OCI-LY3 (cell line): ENCODE results near the gene CADPS.

Experiments
- EZH2phosphoT487 ChIP-seq: fragments of 200-600 bp; shearing (Covaris generic); IDR thresholded peaks from 2 replicates; pipeline ENCODE4 v1.6.1; 2018; ENCODE audit warnings: antibody characterized with exemption, mixed run types, low read depth
- TF ChIP-seq, protein P1 (sequence below): fragments of 200-600, 300-600 bp; sonication (generic); IDR thresholded peaks from 2 replicates; pipeline ENCODE4 v1.5.1; 2014; ENCODE audit warnings: antibody characterized with exemption, low read length, low read depth

- TF ChIP-seq, protein P1, sequence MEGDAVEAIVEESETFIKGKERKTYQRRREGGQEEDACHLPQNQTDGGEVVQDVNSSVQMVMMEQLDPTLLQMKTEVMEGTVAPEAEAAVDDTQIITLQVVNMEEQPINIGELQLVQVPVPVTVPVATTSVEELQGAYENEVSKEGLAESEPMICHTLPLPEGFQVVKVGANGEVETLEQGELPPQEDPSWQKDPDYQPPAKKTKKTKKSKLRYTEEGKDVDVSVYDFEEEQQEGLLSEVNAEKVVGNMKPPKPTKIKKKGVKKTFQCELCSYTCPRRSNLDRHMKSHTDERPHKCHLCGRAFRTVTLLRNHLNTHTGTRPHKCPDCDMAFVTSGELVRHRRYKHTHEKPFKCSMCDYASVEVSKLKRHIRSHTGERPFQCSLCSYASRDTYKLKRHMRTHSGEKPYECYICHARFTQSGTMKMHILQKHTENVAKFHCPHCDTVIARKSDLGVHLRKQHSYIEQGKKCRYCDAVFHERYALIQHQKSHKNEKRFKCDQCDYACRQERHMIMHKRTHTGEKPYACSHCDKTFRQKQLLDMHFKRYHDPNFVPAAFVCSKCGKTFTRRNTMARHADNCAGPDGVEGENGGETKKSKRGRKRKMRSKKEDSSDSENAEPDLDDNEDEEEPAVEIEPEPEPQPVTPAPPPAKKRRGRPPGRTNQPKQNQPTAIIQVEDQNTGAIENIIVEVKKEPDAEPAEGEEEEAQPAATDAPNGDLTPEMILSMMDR: no peak
- TF ChIP-seq EZH2phosphoT487: no peak
Measured at GRCh38 chr3:62805106-62805505, 70.1 kb downstream of the CADPS start.
